HG03469 (cell line): ENCODE data around the gene CDHR5.

Experiments
- ATAC-seq: cut with Tn5 transposase; IDR thresholded peaks from one replicate; pipeline ENCODE4 v1.9.1; 2021; ENCODE audit warnings: mild to moderate bottlenecking, moderate library complexity, moderate number of reproducible peaks; ENCODE audit not compliant: unreplicated experiment

CDHR5 gene

GRCh38 chr11:623999-624704 is 603 bp downstream of the CDHR5 start:
- ATAC-seq = no peak

- ATAC-seq = no peak
Observed at GRCh38 chr11:623349-623869, 1.3 kb downstream of the CDHR5 start.

DNA sequence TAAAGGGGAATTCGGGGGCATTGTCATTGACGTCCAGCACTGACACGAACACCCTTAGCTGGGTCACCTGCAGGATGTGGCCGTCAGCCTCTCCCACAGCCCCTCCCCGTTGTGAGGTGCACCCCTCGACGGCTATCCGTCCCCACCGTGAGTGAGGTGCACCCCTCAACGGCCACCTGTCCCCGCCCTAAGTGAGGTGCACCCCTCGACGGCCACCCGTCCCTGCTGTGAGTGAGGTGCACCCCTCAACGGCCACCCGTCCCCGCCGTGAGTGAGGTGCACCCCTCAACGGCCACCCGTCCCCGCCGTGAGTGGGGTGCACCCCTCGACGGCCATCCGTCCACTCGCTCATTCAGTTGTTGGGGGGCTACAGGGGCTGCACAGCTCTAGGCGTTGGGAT is 2.9 kb downstream of the CDHR5 start:
- no peak for ATAC-seq

- no peak for ATAC-seq
Observed at GRCh38 chr11:620935-621814, 3.6 kb downstream of the CDHR5 start.

DNA sequence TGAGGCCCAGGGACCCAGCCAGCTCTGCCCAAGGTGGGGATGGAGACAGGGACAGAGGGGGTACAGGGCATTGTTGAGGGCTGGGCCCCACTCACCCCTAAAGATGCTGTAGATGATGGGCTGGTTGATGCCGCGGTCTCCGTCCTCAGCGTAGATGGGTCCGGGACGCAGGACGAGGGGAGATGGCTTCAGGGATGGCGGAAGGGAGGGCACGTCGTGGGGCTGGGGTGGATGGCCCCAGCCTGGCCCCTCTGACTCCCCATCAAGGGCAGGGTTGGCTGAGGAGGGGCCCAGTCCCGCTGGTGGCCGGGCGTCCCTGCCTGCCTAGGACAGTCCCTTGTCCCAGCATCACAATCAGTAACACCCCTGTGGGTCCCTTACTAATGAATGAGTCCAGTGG is 4.6 kb downstream of the CDHR5 start:
- ATAC-seq = no peak

DNA sequence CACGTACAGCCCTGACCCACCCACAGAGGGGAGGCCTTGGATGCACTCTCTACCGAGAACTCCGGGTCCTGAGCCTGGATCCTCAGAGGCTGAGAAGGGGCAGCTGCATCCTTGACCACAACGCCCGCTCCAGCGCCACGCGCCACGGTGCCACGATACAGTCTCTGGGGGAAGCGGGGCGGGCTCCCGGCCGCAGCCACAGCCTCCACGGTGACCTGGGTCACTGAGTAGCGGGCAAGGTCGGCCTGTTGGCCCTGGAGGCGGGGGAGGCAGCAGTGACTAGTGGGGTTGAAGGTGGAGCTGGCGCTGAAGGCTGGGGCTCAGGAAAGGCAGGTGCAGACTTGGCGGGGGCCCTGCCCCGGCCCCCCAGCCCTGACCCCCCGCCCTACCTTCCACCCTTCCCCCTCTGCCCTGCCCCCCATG is 5.1 kb downstream of the CDHR5 start:
- no peak for ATAC-seq

DNA sequence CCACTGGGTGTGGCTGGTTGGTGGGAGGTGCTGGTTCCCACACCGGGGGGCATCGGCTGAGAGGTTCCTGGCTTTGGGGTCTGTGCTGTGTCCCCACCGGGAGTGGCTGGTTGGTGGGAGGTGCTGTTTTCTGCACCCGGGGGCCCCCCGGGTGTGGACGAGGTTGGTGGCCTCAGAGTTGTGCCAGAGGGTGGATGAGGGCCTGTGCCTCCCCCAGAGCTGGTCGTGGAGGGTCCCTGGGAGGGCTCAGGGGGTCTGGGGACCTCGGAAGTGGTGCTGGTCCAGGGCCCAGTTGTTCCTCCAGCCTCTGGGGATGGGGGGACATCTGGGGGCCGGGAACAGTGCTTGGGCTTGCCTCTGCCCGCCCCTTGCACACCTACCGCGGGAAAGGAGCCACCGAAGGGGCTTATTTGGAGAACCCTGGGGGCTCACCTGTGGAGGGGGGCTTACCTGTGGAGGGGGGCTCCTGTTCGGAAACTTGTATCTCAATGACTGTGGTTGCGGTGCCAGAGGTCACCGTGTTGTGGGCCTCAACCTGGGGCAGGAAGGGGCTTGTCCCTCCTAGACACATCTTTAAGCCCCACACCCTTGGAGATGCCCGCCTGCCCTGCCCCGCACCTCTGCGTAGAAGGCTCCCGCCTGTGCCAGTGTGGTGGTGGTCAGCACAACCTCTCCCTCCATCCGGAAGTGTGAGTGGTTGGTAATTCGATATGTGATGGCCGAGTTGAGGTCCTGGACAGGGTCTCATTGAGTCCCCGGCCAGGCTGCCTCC is 5.7 kb downstream of the CDHR5 start:
- ATAC-seq = no peak

DNA sequence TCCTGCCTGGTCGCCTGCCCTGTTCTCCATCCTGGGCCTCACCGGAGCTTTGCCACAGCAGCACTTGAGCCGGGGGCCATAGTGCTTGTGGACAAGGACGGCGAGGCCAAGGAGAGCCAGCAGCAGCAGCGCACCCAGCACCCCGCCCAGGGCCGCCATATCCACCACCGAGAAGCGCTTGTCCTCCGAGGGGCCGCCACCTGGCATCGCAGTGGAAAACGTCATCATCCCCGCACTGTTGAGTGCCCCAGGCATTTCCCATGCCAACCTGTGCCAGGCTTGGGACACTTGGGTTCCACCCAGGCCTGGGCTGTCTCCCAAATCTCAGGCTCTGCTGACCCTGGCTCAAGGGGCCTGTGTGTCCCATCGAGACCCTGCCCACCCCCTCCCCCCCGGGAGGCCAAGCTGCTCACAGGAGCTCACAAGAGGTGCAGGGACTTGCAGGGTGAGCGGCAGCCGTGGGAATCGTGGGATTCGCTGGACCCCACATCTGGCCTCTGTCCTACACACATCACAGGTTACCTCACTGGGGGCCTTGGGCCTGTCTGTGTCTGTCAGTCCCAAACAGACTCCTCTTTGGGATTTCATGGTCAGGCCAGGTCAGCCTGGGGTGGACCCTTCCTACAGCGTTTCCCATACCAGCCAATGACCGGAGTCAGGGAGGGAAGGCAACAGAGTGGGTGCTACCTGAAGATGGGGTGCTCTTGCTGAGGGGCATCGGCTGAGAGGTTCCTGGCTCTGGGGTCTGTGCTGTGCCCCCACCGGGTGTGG is 6.7 kb downstream of the CDHR5 start:
- no peak for ATAC-seq

GRCh38 chr11:617199-617911 is 7.4 kb downstream of the CDHR5 start:
- no peak for ATAC-seq

DNA sequence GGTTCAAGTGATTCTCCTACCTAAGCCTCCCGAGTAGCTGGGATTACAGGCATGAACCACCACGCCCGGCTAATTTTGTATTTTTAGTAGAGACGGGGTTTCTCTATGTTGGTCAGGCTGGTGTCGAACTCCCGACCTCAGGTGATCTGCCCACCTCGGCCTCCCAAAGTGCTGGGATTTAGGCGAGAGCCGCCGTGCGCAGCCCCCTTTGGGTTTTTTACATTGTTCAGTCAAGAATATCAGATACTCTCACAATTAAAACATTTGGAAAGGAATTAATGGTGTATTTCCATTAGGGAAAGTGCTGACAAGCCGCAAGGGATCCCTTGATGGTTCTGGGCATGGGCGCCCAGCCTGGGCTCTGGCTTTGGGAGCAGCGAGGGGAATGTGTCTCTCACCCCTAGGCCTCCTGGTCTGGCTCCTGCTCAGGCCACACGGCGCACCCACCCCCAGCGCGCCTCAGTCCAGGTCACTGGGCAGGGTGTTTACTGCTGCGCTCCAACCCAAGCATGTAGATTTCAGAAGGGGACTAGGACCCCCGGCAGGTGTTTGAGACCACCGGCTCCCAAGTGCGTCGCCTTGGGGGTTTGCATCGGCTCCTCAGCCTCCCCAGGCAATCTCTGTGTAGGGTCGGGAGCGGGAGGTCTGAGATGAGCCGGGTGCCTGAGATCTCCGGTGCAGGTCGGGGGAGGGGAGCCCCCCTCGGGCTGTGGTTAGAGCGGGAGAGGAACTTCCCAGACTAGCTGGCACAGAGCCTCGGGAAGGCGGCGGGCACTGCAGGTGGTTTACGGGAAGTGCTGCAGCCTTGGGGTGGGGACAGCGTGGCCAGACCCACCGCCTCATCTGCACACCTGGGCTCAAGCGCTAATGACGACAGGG is 8.2 kb downstream of the CDHR5 start:
- ATAC-seq = no peak

DNA sequence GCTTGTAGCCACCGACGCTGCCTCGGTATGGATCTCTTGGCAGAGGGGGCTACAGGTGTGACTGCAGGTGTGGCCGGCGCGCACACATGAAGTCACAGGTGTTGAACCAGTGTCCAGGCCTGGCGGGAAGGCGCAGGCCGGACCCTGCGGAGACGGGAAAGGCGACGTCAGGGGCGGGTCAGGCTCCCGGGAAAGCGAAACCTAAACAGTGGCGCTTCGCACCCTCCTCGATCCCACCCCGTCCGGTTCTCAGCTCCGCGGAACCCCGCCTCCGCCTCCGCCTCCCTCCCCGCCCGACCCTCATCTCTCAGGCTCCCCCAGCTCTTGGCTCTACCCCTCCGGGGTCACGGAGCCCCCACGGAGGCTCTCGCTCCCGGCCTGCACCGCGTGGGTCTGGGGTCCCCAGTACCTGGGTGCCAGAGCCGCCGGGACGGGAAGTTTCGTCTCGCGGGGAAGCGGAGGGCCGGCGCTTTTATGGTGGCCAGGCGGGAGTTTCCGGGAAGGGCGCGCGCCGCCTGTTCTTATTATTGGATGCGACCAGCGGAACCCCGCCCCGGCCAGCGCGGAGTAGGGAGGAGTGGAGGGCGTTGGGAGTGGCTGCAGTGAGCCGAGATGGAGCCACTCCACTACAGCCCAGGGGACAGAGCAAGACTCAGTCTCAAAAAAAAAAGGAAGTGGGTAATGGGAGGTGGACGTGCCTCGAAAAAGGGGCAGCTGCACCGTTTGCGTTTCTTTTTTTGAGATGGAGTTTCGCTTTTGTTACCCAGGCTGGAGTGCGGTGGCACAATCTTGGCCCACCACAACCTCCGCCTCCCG is 9.0 kb downstream of the CDHR5 start, which contains the start of gene IRF7:
Gene IRF7 (minus strand): TSS at position 447 of the 816 bp plus-strand sequence. CDS start 586 bp downstream, outside the sequence.
- ATAC-seq = peak; percentile 51

DNA sequence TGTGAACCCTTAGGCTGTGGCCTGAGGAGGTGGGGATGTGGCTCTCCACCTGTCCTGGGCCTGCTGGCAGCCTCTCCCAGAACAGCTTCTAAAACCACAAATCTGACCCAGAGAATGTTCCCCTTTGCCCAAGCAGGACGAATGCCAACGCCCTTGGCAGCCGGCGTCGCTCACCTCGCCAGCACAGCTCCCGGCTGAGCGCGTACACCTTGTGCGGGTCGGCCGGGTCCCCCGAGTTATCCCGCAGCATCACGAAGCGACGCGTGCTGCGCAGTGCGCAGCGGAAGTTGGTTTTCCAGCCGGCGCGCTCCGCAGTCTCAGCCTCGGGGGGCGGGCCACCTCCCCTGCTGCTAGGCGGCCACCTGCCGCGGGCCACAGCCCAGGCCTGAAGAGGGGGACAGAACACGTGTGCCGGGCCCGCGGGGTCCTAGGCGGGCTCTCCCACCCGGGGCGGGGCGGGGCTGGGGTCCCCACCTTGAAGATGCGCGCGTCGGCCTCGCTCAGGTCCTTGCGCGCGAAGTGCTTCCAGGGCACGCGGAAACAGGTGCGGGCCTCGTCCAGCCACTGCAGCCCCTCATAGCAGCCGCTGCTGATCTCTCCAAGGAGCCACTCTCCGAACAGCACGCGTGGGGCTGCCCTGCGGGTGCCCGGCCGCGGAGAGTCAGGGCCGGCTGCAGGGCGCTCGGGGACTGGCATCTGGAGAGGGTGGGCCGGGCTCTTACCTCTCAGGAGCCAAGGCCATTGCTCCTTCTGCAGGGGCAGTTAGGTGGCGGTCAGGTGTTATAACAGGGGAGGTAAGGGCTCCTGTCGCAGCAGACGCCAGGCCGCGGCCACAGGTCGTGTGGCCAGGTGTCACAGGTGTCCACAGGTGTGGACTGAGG is 9.9 kb downstream of the CDHR5 start:
- no peak for ATAC-seq

- ATAC-seq = no peak
Observed at GRCh38 chr11:614021-614622, 10.6 kb downstream of the CDHR5 start.

- no peak for ATAC-seq
Observed at GRCh38 chr11:613369-613968, 11.3 kb downstream of the CDHR5 start.

DNA sequence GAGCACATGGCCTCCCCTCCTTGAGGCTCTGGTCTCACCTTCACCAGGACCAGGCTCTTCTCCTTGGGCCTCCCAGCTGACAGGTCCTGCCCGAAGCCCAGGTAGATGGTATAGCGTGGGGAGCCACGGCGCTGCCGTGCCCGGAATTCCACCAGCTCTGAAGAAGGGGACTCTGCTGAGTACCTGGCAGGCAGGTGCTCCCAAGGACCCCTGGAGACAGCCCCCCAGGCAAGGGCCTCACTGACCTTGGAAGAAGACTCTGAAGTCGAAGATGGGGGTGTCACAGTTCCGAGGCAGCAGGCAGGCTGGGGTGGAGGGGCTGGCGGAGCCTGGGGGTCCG is 11.8 kb downstream of the CDHR5 start:
- no peak for ATAC-seq
